DOHH2 (cell line): Measurements from ENCODE around the gene IRX2.

Source experiments
- CTCF ChIP-seq: fragments of 200-600 bp; sonication (generic); IDR thresholded peaks from one replicate; pipeline ENCODE4 v1.5.1; 2014; ENCODE audit warnings: antibody characterized with exemption, mild to moderate bottlenecking, low read depth, low read length; ENCODE audit not compliant: poor library complexity, severe bottlenecking
- EZH2phosphoT487 ChIP-seq: fragments of 200-600 bp; sonication (generic); IDR thresholded peaks from 2 replicates; pipeline ENCODE4 v1.6.1; 2017; ENCODE audit warnings: borderline replicate concordance, mild to moderate bottlenecking, antibody characterized with exemption, low read length, moderate library complexity, mixed read lengths

- TF ChIP-seq CTCF = no peak
- no peak for TF ChIP-seq EZH2phosphoT487
Observed at GRCh38 chr5:2780421-2781171, 29.1 kb upstream of the IRX2 start.
